Osteoblast (primary cell): Measurements from ENCODE around the gene AADACL4. TPM values are rescaled to one million over a fixed set of nuclear protein-coding genes. Genes with fewer than 3 reads are reported as not detected.

Source experiments
- DNase-seq: peaks from one replicate; pipeline ENCODE4 v3.0.0; 2011; ENCODE audit warnings: low spot score, mixed read lengths; ENCODE audit not compliant: insufficient read length; ENCODE audit errors: missing footprints
- H2AFZ ChIP-seq: 2 replicates; pipeline ENCODE4 v1.6.0; 2011; ENCODE audit warnings: mild to moderate bottlenecking, low read length
- H3K27ac ChIP-seq: 2 replicates; pipeline ENCODE4 v1.5.1; 2011; ENCODE audit warnings: mild to moderate bottlenecking, low read depth, low read length, moderate library complexity
- H3K27me3 ChIP-seq: 2 replicates; pipeline ENCODE4 v1.6.0; 2012; ENCODE audit warnings: mild to moderate bottlenecking, control low read depth, inconsistent platforms, low read length, moderate library complexity; ENCODE audit not compliant: insufficient read depth
- H3K36me3 ChIP-seq: 2 replicates; pipeline ENCODE4 v1.5.1; 2011; ENCODE audit warnings: mild to moderate bottlenecking, low read length, control low read depth, moderate library complexity; ENCODE audit not compliant: insufficient read depth
- H3K4me1 ChIP-seq: 2 replicates; pipeline ENCODE4 v1.5.1; 2011; ENCODE audit warnings: mild to moderate bottlenecking, low read length, control low read depth, moderate library complexity; ENCODE audit not compliant: insufficient read depth
- H3K4me2 ChIP-seq: 2 replicates; pipeline ENCODE4 v1.6.0; 2011; ENCODE audit warnings: mild to moderate bottlenecking, low read length; ENCODE audit not compliant: insufficient read depth
- H3K4me3 ChIP-seq: fragments of 200-600 bp; sonication (generic); 3 replicates; pipeline ENCODE4 v1.5.1; 2012; ENCODE audit warnings: mild to moderate bottlenecking, low read length, inconsistent platforms; ENCODE audit not compliant: insufficient read depth
- H3K79me2 ChIP-seq: 2 replicates; pipeline ENCODE4 v1.6.0; 2012; ENCODE audit warnings: mild to moderate bottlenecking, low read length, control low read depth, inconsistent platforms; ENCODE audit not compliant: insufficient read depth
- H3K9me3 ChIP-seq: 2 replicates; pipeline ENCODE4 v1.5.1; 2011; ENCODE audit warnings: low read depth, low read length, control low read depth
- H4K20me1 ChIP-seq: 2 replicates; pipeline ENCODE4 v1.6.0; 2012; ENCODE audit warnings: mild to moderate bottlenecking, low read length, control low read depth; ENCODE audit not compliant: insufficient read depth
- total RNA-seq: library from RNA; depleted of rRNA; stranded (reverse); fragments of >200 nt; gene quantifications from 2 replicates; pipeline ENCODE4 v1.2.3, GENCODE V29; 2012
- TF ChIP-seq, protein P1 (sequence below): IDR thresholded peaks from 2 replicates; pipeline ENCODE4 v1.5.1; 2011; ENCODE audit warnings: mild to moderate bottlenecking, low read depth, low read length, moderate library complexity; ENCODE audit errors: extremely low read depth

The AADACL4 gene
- total RNA-seq, 1 donor, result not detected

DNA sequence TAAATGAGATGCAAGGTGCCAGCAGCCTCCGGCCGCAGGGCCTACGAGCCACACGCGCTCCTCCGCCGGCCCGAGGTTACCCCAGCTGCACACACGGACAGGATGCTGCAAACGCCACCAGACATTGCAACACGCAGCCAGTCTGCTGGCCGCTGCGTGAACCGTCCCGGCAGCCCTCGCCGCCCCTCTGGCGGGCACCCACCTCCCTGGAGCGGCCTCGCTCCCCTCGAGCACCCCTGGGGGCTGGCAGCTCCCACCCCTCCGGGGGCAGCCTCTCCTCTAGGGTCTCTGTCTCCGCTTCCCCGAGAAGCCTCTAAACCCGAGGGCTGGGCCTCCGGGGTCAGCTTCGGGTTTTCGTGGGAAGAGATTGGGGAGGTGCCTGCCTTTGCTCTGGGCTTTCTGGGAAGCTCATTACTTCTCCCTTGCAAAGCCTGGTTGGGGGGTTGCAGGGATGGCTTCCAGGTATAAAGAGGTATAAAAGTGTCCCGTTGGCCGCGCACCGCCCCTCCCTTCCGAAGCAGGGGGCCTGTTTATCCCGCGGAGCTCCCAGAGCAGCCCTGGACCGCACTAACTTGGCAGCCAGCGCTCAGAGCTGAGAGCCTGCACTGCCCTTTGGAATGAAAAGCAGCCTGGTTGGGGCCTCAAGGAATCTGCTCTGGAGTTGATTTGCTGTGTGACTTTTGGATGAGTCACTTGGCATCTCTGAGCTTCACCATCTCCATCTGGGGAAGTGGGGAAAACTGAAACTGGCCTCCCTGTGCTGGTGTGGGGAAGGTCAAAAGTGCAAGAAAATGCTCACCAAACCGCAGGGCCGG lies 47.7 kb upstream of the AADACL4 start:
- peak; percentile 99 for DNase-seq
- peaks cover 20% of the 10 kb centered on the region for H3K36me3 ChIP-seq
- no peaks in the 10 kb centered on the region for H3K27me3 ChIP-seq
- peak overlapping the region; percentile 84 for H3K4me2 ChIP-seq
- H2AFZ ChIP-seq, result no peak overlapping the region
- peaks cover 44% of the 10 kb centered on the region for H3K79me2 ChIP-seq
- TF ChIP-seq, protein P1, sequence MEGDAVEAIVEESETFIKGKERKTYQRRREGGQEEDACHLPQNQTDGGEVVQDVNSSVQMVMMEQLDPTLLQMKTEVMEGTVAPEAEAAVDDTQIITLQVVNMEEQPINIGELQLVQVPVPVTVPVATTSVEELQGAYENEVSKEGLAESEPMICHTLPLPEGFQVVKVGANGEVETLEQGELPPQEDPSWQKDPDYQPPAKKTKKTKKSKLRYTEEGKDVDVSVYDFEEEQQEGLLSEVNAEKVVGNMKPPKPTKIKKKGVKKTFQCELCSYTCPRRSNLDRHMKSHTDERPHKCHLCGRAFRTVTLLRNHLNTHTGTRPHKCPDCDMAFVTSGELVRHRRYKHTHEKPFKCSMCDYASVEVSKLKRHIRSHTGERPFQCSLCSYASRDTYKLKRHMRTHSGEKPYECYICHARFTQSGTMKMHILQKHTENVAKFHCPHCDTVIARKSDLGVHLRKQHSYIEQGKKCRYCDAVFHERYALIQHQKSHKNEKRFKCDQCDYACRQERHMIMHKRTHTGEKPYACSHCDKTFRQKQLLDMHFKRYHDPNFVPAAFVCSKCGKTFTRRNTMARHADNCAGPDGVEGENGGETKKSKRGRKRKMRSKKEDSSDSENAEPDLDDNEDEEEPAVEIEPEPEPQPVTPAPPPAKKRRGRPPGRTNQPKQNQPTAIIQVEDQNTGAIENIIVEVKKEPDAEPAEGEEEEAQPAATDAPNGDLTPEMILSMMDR, result no peak
- H3K4me1 ChIP-seq, result peaks cover 47% of the 10 kb centered on the region
- H3K27ac ChIP-seq, result peak overlapping the region; percentile 99
- no peaks in the 10 kb centered on the region for H4K20me1 ChIP-seq
- no peaks in the 10 kb centered on the region for H3K9me3 ChIP-seq
- peak overlapping the region; percentile 64 for H3K4me3 ChIP-seq

DNA sequence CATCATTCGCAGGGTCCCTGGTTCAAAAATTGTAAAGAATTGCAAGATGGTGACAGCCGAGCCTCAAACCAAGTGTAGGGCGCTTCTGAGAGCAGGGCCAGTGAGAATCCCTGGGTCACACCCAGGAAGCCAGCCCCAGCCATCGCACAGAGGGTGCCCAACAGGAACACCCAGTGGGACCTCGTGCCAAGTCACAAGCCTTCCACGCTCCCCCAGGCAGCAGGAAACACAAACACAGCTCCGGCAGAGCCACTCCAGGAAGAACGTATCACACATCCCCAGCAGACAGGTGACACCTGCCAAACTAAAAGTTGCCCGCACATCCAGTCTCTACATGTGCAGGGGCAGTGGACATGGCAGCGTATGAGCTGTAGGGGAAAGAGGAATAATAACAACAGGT lies 46.1 kb upstream of the AADACL4 start:
- H4K20me1 ChIP-seq, result no peaks in the 10 kb centered on the region
- peak overlapping the region; percentile 99 for H3K27ac ChIP-seq
- no peak overlapping the region for H2AFZ ChIP-seq
- H3K27me3 ChIP-seq, result no peaks in the 10 kb centered on the region
- TF ChIP-seq, protein P1, result no peak
- peaks cover 57% of the 10 kb centered on the region for H3K4me1 ChIP-seq
- H3K79me2 ChIP-seq, result peaks cover 47% of the 10 kb centered on the region
- H3K4me3 ChIP-seq, result no peak overlapping the region
- H3K4me2 ChIP-seq, result no peak overlapping the region
- peaks cover 7% of the 10 kb centered on the region for H3K36me3 ChIP-seq
- no peak for DNase-seq
- no peaks in the 10 kb centered on the region for H3K9me3 ChIP-seq

DNA sequence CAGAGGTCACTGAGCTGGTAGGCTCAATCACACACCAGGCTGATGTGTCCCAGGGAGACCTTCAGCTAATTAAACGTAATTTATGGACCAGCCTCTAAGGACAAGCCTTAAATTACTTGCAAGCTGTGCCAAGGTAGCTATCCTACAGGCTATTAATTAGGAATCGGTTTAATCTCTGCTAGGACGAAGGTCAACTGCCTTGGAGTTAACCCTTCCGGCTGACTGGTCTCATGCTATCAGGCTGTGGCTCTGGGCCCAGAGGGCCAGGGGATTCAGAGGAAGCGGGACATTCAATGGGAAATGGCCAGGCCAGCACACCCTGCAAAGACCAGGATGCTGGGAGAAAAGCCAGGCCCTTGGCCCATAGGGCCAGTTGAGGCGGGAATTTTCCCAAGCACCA lies 44.9 kb upstream of the AADACL4 start:
- Histone ChIP-seq H2AFZ (no peak overlapping the region), H4K20me1 (no peaks in the 10 kb centered on the region), H3K79me2 (peaks cover 55% of the 10 kb centered on the region), H3K27me3 (no peaks in the 10 kb centered on the region), H3K4me1 (peaks cover 60% of the 10 kb centered on the region), H3K4me3 (no peak overlapping the region), H3K9me3 (no peaks in the 10 kb centered on the region), H3K27ac (no peak overlapping the region), H3K4me2 (no peak overlapping the region), H3K36me3 (peaks cover 7% of the 10 kb centered on the region)
- TF ChIP-seq, protein P1, result no peak
- DNase-seq, result no peak

DNA sequence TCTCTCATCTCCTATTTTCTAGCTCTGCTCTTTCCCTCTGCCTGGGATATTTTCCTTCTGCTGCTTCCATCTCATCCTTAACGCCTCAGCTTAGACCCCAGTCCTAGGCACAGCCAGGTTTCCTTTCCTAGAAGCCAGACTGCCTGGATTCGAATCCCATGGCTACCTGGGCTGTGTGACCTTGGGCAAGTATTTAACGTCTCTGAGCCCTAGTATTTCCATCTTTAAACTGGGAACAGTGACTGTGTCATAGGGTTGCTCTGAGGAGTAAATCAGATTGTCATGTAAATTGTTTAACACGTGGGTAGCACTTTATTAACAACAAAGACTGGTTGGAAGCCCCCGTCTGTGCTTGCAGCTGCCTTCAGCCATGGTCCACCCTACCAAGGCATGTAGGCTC lies 44.2 kb upstream of the AADACL4 start:
- Histone ChIP-seq H3K36me3 (peaks cover 4% of the 10 kb centered on the region), H2AFZ (no peak overlapping the region), H3K9me3 (no peaks in the 10 kb centered on the region), H3K4me1 (peaks cover 60% of the 10 kb centered on the region), H3K4me3 (no peak overlapping the region), H4K20me1 (no peaks in the 10 kb centered on the region), H3K4me2 (no peak overlapping the region), H3K27ac (no peak overlapping the region), H3K27me3 (no peaks in the 10 kb centered on the region), H3K79me2 (peaks cover 48% of the 10 kb centered on the region)
- TF ChIP-seq, protein P1, result no peak
- no peak for DNase-seq
